GM21825 (cell line): ENCODE data around the gene NTSR1.

ENCODE experiments used
- ATAC-seq: cut with Tn5 transposase; IDR thresholded peaks from one replicate; pipeline ENCODE4 v1.9.1; 2021; ENCODE audit warnings: mild to moderate bottlenecking, moderate library complexity; ENCODE audit not compliant: unreplicated experiment

The NTSR1 gene

GRCh38 chr20:62737271-62737811 is 28.7 kb downstream of the NTSR1 start:
- no peak for ATAC-seq

GRCh38 chr20:62738025-62738881 is 29.6 kb downstream of the NTSR1 start:
- no peak for ATAC-seq

- ATAC-seq = no peak
These were observed 30.4 kb downstream of the NTSR1 start for GRCh38 chr20:62739067-62739466.

- ATAC-seq = peak; percentile 14
These were observed 31.1 kb downstream of the NTSR1 start for GRCh38 chr20:62739581-62740285.

- peak; percentile 67 for ATAC-seq
These were observed 31.9 kb downstream of the NTSR1 start for GRCh38 chr20:62740286-62741141.

DNA sequence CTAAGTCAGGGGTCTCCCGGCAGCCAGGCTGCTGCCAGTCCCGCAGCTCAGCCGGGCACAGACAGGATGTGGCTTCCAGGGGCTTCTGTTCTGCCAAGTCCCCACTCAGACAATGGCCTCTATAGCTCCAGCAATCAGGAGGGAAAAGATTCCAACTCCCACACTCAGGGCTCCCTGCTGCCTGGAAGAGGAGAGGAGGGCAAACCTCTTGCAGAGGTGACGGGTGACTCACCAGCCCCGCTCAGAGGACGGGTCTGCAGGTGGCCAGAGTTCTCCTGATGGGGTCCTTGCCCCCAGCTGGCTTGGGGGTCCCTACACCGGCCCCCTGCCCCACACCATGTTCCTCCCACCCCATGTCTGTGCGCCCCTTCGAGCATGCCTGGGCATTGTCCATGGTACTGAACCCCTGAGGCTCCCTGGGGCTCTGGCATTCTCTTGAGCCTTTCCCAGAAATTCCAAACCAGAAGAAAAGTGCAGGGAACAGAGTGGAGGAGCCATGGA is 32.6 kb downstream of the NTSR1 start:
- ATAC-seq = no peak

GRCh38 chr20:62741701-62742491 is 33.3 kb downstream of the NTSR1 start:
- no peak for ATAC-seq

DNA sequence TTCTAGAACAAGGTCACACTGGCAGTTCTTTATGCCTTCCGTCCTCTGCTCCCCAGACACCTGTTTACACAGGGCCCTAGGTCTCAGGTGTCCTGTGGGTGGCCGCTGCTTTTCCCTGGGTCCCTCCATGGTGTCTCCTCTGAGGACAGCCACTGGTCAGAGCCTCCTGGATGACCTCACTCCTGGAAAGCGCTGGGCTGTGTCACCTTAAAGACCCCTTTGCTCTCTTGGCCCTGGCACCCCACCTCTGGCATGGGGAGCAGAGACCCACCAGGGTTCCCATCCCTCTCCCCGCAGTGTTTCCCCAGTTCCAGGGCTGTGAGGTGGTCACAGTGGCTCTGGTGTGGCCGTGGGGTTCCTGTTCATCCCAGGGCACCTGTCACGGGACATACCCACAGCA is 33.9 kb downstream of the NTSR1 start:
- ATAC-seq = no peak

DNA sequence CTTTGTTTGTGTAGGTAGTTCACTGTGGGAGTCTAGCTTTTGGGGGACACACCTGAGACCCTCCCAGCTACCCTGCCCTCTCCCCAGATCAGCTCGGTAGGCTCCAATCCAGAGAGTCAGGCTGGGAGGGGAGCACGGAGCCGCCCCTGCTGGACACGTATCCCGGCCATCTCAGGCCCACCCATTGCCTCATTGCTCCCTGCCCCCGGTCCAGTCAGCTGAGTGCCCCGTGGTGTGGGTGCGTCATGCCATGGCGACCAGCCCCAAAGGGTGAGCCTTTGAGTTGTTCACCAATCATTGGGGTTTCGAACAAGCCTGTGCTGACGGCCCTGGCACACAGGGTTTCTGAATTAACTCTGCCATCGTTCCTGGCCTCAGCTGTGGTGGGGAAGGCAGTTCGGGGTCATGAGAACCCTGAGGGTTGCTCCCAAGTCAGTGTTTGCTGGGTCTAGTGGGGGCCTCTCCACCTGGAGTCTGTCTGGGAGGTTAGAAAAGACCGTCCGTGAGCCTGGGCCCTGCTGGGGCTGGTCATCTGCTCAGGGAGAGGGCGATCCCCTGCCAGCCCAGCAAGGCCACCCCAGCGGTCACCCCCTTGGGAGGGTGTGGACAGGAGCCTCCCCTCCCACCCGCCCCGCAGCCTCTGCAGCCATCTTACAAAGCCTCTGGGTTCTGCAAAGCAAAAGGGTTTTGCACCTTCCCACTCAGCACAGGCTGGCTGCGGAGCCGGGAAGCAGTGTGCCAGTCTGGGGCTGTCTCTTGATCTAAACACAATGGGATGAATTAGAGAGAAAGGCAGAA is 34.5 kb downstream of the NTSR1 start:
- no peak for ATAC-seq

- no peak for ATAC-seq
These were observed 35.2 kb downstream of the NTSR1 start for GRCh38 chr20:62743777-62744317.

GRCh38 chr20:62744741-62745191 is 36.1 kb downstream of the NTSR1 start:
- ATAC-seq = no peak

- no peak for ATAC-seq
These were observed 36.8 kb downstream of the NTSR1 start for GRCh38 chr20:62745279-62745951.

GRCh38 chr20:62745952-62746288 is 37.3 kb downstream of the NTSR1 start:
- no peak for ATAC-seq

DNA sequence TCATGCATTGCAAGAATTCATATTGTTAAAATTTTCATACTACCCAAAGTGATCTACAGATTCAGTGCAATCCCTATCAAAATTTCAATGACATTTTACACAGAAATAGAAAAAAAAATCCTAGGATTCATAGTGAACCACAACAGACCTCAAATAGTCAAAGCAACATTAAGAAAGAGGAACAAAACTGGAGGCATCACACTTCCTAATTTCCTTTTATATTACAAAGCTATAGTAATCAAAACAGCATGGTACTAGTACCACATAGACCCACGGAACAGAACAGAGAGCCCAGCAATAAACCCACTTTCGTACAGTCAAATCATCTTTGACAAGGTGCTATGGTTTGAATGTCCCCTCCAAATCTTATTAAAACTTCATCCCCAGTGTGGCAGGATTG is 39.7 kb downstream of the NTSR1 start:
- no peak for ATAC-seq

- no peak for ATAC-seq
These were observed 41.3 kb downstream of the NTSR1 start for GRCh38 chr20:62749851-62750445.

GRCh38 chr20:62751551-62752150 is 43.0 kb downstream of the NTSR1 start:
- no peak for ATAC-seq

GRCh38 chr20:62752181-62752670 is 43.6 kb downstream of the NTSR1 start:
- no peak for ATAC-seq
